Amniotic stem cell (primary cell): ENCODE measurements around the gene BECN2.
"Not testable (repeated sequence)": the region's sequence is repeated elsewhere in the genome, so short reads cannot be mapped to it uniquely, and the experiment has no call there.

Experiments
- DNase-seq: peaks from one replicate; lab custom pipeline; 2025; lab: John Stamatoyannopoulos, UW

The BECN2 gene

DNA sequence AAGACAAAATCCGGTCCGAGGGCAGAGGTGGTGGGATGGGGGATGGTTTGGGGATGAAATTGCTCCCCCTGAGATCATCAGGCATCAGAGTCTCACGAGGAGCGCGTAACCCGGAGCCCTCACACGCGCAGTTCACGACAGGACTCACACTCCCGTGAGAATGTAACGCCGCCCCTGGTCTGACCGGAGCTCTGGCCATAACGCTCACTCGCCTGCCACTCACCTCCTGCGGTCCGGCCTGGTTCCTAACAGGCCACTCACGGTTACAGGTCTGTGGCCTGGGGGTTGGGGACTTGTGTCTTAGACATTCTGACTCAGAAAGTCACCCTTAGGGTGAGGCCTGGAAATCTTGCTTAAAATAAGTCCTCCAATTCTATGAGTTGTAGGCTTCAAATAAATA is 21.5 kb downstream of the BECN2 start:
- DNase-seq: no peak

GRCh38 chr1:241979926-241980325 is 22.4 kb downstream of the BECN2 start:
- DNase-seq: no peak

GRCh38 chr1:241985787-241986186 is 28.2 kb downstream of the BECN2 start:
- DNase-seq: peak; percentile 30

DNA sequence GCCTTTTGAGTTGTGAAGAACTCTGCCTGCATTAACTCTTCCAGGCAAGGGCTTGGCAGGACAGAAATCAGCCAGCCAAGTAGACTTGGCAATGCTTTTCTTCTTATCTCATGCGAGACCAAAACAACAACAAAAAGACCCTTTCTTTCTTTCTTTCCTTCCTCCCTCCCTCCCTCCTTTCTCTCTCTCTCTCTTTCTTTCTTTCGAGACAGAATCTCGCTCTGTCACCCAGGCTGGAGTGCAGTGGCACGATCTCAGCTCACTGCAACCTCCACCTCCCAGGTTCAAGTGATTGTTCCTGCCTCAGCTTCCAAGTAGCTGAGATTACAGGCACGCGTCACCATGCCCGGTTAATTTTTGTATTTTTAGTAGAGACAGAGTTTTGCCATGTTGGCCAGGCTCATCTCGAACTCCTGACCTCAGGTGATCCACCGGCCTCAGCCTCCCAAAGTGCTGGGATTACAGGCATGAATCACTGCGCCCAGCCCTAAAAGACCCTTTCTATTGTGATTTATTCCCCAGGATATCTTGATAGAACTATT is 30.9 kb downstream of the BECN2 start:
- not testable (repeated sequence) for DNase-seq

GRCh38 chr1:241990040-241990439 is 32.5 kb downstream of the BECN2 start:
- no peak for DNase-seq

GRCh38 chr1:241992734-241993133 is 35.2 kb downstream of the BECN2 start:
- no peak for DNase-seq

DNA sequence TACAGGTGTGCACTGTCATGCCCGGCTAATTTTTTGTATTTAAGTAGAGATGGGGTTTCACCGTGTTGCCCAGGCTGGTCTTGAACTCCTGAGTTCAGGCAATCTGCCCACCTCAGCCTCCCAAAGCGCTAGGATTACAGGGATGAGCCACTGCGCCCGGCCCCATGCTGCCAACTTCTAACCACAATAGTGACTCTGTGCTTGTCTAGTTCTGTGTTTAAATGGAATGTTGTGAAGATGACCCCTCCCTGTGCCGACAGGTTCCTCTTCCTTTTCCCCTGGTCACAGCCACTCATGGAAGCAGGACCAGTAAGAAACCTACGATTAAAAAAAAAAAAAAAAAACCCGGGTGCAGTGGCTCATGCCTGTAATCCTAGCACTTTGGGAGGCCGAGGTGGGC is 36.6 kb downstream of the BECN2 start:
- DNase-seq: no peak

- DNase-seq: no peak
Measured at GRCh38 chr1:241997401-241997998, 39.9 kb downstream of the BECN2 start.

DNA sequence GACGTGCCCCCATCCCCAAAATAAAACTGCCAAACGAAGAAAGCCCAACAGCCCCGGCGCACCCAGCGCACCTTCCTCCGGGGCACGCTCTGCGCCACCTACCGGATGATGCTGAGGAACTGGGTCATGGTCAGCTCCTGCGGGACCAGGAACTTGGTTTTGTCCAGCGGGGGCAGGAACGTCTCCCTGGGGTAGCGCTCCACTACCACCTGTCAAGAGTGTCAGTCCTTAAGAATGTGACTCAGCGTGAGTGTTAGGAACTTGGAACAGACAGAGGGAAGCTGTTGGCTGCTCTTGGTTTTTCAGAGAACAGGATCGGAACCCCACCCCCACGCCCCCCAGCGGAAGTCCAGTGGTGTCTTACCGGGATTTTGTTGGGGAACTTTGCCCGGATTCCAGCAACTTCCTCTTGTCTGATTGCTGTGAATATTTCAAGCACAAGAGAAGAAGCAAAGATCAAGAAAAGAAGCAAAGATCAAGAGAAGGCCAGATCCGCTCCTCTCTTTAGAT is 40.9 kb downstream of the BECN2 start:
- DNase-seq: peak; percentile 34

GRCh38 chr1:241999026-241999425 is 41.5 kb downstream of the BECN2 start, which contains the start of gene MAP1LC3C:
TSS of gene MAP1LC3C (minus strand) at chr1:241999098. CDS start at chr1:241999008, 90 bp downstream.
- no peak for DNase-seq

- DNase-seq: no peak
Measured at GRCh38 chr1:242000434-242000833, 42.9 kb downstream of the BECN2 start.

DNA sequence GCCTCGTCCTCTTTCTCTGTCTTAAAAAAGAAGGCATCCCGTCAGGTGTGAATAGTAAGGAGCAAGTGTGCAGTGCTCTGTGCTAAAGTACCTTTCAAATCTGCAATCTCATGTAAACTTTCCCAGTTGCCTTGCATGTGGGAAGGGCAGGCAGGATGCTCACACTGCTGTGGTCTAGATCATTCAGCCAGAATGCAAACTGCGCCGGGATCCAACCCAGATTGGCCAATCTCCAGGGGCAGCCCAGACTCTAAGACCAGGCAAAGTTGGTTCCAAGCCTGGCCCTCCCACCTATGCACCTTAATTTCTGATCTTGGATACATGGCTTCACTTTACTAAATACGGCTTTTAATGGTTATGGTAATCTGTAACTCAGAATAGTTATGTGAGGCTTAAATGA is 44.5 kb downstream of the BECN2 start:
- no peak for DNase-seq

GRCh38 chr1:242002510-242002909 is 44.9 kb downstream of the BECN2 start:
- DNase-seq: no peak

DNA sequence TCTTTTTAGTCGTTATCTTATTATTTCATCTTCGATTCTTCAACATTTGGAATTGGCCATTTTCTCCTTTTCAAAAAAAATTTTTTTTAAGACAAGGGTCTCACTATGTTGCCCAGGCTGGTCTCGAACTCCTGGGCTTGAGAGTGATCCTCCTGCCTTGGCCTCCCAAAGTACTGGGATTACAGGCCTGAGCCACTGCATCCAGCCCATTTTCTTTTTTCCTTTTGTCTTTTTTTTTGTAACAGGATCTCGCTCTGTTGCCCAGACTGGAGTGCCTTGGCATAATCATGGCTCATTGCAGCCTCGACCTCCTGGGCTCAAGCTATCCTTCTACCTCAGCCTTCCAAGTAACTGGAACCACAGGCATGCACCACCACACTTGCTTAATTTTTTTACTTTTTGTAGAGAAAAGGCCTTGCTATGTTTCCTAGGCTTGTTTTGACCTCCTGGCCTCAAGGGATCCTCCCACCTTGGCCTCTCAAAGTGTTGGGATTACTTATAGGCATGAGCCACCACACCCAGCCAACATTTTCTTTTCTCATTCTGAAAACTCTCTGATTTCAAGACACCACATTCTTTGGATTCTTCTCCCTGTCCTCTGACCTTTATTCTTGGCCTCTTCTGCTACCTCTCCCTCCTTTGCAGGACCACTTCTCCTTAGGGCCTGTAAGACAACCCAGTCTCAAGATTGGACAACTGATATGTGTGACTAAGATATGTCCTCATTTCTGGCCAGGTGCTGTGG is 47.4 kb downstream of the BECN2 start:
- DNase-seq: no peak

- DNase-seq: no peak
Measured at GRCh38 chr1:242005866-242006535, 48.4 kb downstream of the BECN2 start.

- no peak for DNase-seq
Measured at GRCh38 chr1:242006976-242007375, 49.4 kb downstream of the BECN2 start.
